ENCODE data around the gene KRTAP4-12.
"Not testable (repeated sequence)": the region's sequence is repeated elsewhere in the genome, so short reads cannot be mapped to it uniquely, and the experiment has no call there.

GRCh38 chr17:41139865-41140264 lies 15.9 kb upstream of the KRTAP4-12 start:
- not testable (repeated sequence) for TF ChIP-seq CTCF (IDR thresholded peaks at IDR 0.05); ZFX (IDR thresholded peaks at IDR 0.05; ENCODE audit: borderline replicate concordance)

Data from 22Rv1 (cell line).